Activated CD4-positive, alpha-beta T cell treated with anti-CD3 and anti-CD28 coated beads, Interleukin-10, Interleukin-2, amounts not matched to agents 100 ng/mL and 50 ng/mL, durations not matched to agents 16 hours and 8 hours (primary cell): ENCODE measurements around the gene ARHGAP42.
"Not testable (repeated sequence)": the region's sequence is repeated elsewhere in the genome, so short reads cannot be mapped to it uniquely, and the experiment has no call there.

Experiments used
- DNase-seq: peaks from one replicate; pipeline ENCODE4 v3.0.0-alpha.2; 2020

ARHGAP42 gene, protein sequence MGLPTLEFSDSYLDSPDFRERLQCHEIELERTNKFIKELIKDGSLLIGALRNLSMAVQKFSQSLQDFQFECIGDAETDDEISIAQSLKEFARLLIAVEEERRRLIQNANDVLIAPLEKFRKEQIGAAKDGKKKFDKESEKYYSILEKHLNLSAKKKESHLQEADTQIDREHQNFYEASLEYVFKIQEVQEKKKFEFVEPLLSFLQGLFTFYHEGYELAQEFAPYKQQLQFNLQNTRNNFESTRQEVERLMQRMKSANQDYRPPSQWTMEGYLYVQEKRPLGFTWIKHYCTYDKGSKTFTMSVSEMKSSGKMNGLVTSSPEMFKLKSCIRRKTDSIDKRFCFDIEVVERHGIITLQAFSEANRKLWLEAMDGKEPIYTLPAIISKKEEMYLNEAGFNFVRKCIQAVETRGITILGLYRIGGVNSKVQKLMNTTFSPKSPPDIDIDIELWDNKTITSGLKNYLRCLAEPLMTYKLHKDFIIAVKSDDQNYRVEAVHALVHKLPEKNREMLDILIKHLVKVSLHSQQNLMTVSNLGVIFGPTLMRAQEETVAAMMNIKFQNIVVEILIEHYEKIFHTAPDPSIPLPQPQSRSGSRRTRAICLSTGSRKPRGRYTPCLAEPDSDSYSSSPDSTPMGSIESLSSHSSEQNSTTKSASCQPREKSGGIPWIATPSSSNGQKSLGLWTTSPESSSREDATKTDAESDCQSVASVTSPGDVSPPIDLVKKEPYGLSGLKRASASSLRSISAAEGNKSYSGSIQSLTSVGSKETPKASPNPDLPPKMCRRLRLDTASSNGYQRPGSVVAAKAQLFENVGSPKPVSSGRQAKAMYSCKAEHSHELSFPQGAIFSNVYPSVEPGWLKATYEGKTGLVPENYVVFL

DNA sequence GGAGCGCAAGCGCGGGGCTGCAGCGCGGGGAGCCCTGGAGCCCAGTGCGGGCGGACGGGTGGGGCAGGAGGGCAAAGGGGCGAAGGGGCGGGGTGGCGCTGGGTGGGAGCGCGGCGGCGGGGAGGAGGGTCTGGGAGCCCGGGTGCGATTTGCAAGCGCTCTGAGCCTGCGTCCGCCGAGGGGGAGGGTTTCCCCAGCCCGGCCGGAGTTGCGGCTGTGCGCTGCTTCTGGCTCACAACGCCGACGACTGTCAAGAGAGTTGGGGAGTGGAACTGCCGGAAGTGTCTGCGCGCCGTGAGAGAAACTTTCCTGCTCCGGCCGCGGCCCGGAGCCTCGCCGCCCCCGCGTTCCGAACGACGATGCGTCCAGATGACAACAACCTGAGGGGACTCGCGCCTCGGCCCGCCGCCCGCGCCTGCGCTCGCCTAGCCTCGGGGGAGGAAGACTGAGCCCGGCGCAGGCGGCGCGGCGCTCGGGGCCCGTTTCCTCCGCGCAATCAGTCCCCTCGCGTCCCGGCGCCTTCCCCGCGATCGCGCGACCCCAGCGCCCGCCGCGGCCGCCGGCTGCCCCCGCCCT lies at the start of gene ARHGAP42:
Gene ARHGAP42, plus strand, starts transcription at position 235 of the 576 bp plus-strand sequence. CDS start 391 bp downstream, outside the sequence.
- peak; percentile 35 for DNase-seq

DNA sequence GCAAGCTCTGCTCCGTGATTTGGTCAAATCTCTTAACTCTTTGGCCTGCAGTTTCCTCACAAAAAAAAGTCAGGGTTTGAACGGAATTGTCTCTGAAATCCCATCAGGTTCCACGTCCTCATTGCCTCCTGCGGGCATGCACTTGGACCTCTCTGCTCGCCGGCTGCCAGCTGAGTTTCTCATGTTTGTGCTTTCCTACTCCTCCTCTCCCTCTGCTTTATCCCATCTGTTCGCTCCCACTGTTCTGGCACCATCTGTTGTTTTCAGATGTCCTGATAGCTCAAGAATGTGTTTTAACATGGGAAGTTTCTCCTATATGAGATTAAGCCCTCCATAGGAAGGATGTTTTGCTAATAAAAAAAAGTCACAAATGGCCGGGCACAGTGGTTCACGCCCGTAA lies 49.4 kb upstream of the ARHGAP42 start:
- DNase-seq, result no peak

DNA sequence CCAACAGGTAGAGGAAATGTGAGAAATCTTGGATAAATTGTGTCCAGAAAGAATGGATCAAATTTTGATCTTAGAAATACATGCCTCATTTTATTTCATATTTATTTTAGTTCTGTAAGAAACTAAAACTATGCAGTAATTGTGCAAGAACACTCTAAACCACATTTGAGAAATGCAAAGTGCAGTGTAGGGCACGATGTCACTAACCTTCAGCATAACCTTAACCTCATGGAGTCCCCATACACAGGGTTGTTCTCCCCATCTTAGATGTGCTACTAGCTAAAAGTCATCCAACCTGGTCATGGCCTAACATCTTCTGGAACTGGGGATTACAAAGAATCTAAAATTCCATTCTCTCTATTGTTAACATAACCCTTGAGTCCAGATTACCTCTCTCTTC lies 48.4 kb upstream of the ARHGAP42 start:
- no peak for DNase-seq

GRCh38 chr11:100639140-100639539 lies 47.9 kb upstream of the ARHGAP42 start:
- DNase-seq, result no peak

DNA sequence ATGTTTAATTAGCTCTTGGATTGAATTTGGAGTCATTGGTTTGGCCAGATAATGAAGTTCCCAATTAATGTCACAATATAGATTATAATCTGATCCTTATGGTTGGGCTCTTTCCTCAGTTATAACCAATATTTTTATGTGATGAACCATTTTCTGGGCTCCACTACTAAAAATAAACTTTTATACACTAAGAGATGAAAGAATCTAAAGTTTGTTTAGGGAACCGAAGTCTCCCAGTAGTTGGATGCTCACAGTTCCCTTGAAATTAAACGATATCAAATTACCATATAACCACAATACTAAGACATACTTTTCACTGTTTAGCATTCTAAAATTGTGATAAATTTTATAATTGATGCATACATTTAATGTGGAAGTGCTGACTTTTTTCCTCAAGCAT lies 47.0 kb upstream of the ARHGAP42 start:
- DNase-seq, result no peak

- no peak for DNase-seq
Observed at GRCh38 chr11:100640646-100641045, 46.4 kb upstream of the ARHGAP42 start.

DNA sequence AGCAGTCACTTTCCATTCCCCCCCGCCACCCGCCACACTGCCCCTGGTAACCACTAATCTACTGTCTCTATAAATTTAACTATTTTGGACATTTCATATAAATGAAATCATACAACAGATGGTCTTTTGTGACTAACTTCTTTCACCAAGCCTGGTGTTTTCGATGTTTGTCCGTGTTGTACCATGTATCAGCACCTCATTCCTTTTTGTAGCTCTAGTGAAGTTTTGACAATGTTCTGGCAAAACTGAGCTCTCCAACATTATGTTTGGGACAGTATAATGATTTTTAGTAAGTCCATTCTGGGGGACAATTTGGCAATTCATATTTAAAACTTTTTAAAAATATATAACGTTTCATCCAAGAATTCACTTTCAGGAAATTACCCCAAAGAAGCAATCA lies 45.6 kb upstream of the ARHGAP42 start:
- no peak for DNase-seq

DNA sequence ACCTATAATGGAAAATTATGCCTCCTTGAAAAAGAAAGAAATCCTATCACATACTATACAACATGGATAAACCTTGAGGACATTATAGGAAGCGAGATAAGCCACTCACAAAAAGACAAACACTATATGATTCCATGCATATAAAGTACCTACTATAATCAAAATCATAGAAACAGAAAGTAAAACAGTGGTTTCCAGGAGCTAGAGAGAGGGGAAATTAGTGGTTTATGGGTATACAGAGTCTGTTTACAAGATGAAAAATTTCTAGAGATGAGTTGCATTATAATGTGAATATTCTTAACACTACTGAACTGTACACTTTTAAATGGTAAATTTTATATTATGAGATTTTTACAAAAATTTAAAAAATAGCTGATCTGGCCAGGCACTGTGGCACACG lies 40.5 kb upstream of the ARHGAP42 start:
- DNase-seq, result no peak

DNA sequence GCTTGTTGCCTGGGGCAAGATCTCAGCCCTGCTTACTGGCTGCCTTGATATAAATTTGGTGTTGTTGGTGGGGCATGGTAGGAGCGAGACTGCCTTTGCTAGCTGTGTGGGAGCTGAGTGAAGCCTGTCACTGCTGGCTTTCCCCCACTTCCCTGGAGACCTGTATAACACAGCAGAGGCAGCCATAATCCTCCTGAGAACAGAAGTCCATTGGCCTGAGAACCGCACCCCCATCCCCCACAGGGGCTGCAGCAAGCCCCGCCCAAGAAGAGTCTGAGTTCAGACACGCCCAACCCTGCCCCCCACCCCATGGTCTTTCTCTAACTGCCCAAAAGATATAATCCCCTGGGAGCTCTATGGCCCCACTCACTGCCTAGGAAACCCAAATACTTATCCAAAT lies 39.2 kb upstream of the ARHGAP42 start:
- DNase-seq, result no peak

DNA sequence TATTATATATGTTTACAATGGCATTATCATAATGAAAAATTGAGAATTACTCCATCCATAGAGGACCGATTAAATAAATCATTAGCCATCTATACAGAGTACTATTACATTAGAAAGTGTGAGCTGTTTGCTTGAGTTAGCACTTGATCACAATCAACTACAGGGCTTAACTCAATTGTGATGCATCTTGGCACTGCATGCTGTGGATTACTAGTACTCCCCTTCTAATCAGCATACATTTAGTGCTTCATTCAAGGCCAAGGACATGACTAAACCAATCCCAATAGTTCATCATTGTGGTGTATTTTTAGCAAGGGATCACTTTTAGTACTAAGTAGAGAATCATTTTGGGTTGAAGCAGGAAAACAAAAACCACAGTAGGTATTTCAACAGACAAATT lies 23.5 kb upstream of the ARHGAP42 start:
- no peak for DNase-seq

GRCh38 chr11:100663996-100664395 lies 23.1 kb upstream of the ARHGAP42 start:
- DNase-seq, result no peak

DNA sequence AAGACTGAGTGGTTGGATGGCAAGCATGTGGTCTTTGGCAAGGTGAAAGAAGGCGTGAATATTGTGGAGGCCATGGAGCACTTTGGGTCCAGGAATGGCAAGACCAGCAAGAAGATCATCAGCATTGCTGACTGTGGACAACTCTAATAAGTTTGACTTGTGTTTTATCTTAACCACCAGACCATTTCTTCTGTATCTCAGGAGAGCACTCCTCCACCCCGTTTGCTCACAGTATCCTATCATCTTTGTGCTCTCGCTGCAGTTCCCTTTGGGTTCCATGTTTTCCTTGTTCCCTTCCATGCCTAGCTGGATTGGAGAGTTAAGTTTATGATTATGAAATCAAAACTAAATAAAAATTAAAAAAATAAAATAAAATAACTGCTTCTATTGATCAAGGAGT lies 20.3 kb upstream of the ARHGAP42 start:
- not testable (repeated sequence) for DNase-seq

GRCh38 chr11:100667449-100667848 lies 19.6 kb upstream of the ARHGAP42 start:
- no peak for DNase-seq

DNA sequence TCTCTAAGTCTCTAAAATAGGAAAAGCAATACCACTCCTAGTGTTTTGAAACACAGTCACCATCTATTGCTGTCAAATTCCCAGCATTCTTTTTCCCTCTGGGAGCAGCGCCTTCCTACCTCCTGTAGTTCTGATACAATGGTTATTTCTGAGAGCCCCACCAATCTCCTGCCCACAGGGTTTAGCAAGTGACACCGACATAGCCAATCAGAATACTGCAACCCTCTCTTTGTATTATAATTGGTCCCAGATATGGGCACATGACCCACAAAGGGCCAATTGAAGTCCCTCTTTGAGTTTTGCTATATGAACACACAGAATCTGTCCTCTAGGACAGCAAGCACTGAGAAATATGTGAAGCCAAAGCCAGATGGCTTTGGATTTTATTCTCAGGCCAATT lies 16.9 kb upstream of the ARHGAP42 start:
- DNase-seq, result no peak

GRCh38 chr11:100671471-100671870 lies 15.6 kb upstream of the ARHGAP42 start:
- DNase-seq, result no peak

DNA sequence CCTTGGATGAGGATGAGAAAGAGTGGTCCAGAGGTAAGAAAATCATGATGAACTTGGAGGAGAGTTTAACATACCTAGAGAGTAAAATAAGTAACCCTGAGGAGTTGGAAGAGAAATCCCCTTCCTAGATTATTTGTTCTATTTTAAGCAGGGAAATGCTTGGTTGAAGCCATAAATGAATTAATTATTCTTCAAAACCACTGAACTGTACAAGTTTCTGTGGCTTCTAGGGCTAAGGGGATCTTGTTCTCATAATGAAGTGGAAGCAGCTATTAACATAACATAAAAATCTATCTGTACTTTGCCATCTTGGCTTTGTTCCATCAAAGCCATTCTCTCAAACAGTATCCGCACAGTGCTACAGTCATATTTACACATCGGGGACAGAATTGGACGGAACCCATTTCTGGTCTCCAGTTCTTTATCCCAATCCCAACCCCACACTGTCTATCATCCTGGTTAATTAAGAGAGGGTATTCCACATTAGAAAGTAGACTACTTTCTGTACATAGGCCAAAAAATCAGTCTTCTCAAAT lies 14.5 kb upstream of the ARHGAP42 start:
- no peak for DNase-seq

DNA sequence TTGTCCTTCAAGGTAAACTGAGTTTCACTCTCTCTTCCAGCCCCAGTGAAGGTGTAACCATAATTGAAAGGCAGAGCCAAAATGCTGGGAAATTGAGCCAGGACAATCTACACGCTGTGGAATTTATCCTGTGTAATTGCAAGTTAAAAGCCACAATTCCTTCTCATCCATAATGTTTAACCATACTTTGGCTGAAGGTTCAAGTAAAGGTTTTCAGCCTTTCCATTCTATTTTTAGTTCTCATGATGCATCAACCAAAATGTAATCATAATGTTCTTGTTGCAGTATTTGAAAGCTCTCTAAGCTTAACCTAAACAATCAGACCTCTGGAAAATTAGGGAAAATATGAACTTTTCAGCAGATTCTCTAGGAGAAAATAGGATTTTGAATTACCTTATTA lies 14.0 kb upstream of the ARHGAP42 start:
- DNase-seq, result no peak

DNA sequence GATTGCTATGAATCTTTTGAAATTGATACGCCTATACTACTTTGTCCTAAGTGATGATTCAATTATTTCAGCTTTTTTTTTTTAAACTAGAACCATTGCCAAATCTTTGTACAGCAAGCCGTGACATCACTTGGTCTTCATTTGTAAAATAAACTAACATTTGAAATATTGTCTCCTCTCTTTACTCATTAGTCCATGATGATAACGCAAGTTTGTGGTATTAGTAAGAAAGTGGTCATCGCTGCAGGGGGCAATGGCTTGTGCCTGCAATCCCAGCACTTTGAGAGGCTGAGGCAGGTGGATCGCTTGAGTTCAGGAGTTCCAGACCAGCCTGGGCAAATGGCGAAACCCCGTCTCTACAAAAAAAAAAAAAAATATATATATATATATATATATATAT lies 12.9 kb upstream of the ARHGAP42 start:
- no peak for DNase-seq

GRCh38 chr11:100675115-100675650 lies 11.9 kb upstream of the ARHGAP42 start:
- no peak for DNase-seq

DNA sequence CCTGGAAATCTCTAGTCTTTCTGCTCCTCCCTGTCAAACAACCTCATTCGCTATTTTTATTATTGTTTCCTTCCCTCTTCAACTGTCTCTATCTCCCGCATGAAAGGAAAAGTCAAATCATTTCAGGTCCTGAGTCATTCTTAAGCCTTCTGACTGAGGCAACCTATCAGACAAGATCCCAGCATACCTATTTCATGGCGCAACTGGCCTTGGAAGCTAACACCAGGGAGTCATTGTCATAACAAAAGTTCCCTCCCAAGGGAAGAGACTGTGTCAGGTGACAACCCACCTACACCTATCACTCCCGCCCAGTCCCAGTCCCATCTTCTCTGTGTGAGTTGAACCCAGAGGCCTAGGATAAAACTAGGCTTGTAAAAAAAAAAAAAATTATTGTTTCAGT lies 10.2 kb upstream of the ARHGAP42 start:
- no peak for DNase-seq

- no peak for DNase-seq
Observed at GRCh38 chr11:100677796-100678195, 9.3 kb upstream of the ARHGAP42 start.

GRCh38 chr11:100680070-100680469 lies 7.0 kb upstream of the ARHGAP42 start:
- DNase-seq, result no peak

GRCh38 chr11:100681064-100681502 lies 6.0 kb upstream of the ARHGAP42 start:
- DNase-seq, result peak; percentile 23
